ENCODE measurements around the gene CD3D.
"Not testable (repeated sequence)": the region's sequence is repeated elsewhere in the genome, so short reads cannot be mapped to it uniquely, and the experiment has no call there.

The CD3D gene

DNA sequence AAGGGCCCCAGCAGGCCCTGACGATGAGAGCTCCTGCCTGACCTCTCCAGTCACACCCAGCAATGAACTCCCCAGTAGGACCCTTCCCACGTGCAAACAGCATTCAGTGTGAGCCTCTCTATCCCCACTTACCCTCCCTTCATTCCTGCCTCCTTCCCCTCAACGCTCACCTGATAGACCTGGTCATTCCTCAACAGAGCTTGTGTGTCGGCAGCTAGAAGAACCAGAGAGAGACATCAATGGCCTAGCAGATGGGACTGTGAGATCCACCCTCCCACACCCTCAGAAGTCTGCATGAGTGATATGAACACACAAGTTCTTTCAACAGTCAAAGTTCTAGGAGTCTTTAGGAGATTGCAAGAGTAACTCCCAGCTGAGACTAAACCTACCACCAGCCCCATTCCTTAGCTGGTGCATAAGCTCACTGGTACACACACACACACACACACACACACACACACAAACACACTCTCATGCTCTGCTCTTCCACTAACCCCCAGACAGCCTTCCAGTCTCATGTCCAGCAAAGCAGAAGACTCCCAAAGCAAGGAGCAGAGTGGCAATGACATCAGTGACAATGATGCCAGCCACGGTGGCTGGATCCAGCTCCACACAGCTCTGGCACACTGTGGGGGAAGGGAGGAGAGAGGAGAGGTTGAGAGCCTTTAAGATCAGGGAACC, 3.1 kb downstream of the CD3D start:
- DNase-seq (ENCODE audit: low spot score), result no peak

DNA sequence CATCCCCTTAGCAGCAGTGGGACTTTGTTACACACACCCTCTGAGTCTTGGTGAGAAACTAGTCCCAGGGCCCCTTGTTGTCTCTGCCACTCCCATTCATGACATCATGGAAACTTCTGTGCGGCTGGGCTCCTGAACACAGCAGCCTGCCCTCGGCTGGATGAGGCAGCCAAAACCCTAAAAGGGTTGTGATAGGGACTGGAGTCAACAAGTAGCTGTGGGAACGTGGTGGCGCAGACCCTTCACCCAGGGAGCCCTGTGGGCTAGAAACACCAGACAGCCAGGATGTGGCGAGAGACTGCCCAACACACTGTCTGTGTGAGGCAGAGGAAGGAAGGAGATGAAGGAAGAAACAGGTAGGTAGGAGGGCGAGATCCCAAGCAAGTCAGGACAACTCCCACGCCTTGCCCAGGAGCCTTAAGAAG, 3.9 kb downstream of the CD3D start:
- no peak for DNase-seq (ENCODE audit: low spot score)

GRCh38 chr11:118334745-118335144, 7.8 kb downstream of the CD3D start:
- DNase-seq (ENCODE audit: low spot score), result no peak

- DNase-seq (ENCODE audit: low spot score), result no peak
Measured at GRCh38 chr11:118328745-118329144, 13.8 kb downstream of the CD3D start.

DNA sequence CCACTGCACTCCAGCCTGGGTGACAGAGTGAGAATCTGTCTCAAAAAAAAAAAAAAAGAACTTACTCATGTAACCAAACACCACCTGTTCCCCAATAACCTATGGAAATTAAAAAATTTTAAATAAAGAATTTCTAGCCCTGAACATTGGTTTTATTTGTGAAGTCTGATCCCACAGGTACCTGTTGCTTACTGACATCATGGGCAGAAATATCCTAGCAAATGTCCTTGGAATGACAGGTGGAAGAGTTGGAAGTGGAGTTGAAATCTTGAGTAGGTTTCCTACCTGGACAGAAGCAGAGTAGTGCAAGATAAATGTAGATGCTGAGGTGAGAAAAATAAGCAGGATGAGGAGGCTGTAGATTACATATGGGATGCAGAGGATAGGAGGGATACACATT, 17.2 kb downstream of the CD3D start:
- no peak for DNase-seq (ENCODE audit: low spot score)

GRCh38 chr11:118322721-118323120, 19.8 kb downstream of the CD3D start:
- DNase-seq (ENCODE audit: low spot score), result no peak

- no peak for DNase-seq (ENCODE audit: low spot score)
Measured at GRCh38 chr11:118321386-118322082, 21.0 kb downstream of the CD3D start.

DNA sequence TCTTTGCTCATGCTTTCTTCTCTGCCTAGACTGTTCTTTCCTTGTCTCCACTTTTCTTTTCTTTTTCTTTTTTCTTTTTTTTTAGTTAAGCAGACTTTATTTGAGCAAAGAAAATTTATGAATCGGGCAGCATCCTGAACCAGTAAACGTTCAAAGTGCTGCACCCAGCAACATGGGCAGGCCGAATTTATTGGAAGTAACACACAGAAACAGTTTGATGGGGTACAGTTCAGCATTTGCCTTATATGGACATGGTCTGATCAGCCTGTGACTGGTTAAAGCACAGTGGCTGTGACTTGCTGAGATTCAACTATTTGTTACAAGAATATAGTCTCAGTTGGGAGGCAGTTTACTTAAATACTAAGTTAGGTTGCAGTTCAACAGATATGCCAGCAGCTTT, 22.0 kb downstream of the CD3D start:
- DNase-seq (ENCODE audit: low spot score), result no peak

- DNase-seq (ENCODE audit: low spot score), result no peak
Measured at GRCh38 chr11:118319337-118319707, 23.2 kb downstream of the CD3D start.

GRCh38 chr11:118318581-118319336, 23.7 kb downstream of the CD3D start:
- DNase-seq (ENCODE audit: low spot score), result no peak

DNA sequence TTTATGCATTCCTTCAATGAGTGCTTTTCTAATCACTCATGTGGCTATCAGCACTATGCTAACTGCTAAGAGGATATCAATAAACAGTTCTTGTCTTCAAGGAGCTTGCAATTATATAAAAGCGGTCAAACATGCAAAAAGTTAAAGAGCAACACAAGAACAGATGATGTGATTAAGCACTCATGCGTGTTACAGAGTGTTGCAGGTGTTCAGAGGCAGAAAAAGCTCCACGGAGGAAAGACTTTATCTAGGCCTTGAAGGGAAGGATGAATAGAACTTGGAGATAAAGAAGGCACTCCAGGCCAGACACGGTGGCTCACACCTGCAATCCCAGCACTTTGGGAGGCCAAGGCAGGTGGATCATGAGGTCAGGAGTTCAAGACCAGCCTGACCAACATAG, 24.4 kb downstream of the CD3D start:
- DNase-seq (ENCODE audit: low spot score), result no peak

DNA sequence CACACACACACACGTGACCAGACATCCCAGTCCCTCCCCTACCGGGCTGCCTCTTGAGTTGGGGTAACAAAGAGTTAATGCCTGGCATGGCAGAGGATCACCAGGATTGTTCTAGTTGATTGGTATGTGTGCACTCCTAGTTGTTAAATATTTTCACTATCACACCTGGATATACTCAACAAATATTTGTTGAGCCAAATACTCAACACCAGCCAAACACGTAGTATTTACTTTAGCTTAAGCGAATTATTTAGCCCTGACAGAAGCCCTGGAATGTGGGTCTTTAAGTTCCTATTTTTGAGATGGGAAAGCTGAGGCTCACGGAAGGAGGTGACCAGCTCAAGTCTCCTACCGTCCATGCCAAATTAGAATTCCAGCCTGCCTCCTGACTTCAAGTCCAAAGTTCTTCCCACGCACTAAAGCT, 27.5 kb downstream of the CD3D start:
- no peak for DNase-seq (ENCODE audit: low spot score)

GRCh38 chr11:118313242-118313641, 29.3 kb downstream of the CD3D start:
- DNase-seq (ENCODE audit: low spot score), result no peak

GRCh38 chr11:118312328-118312727, 30.2 kb downstream of the CD3D start:
- no peak for DNase-seq (ENCODE audit: low spot score)

DNA sequence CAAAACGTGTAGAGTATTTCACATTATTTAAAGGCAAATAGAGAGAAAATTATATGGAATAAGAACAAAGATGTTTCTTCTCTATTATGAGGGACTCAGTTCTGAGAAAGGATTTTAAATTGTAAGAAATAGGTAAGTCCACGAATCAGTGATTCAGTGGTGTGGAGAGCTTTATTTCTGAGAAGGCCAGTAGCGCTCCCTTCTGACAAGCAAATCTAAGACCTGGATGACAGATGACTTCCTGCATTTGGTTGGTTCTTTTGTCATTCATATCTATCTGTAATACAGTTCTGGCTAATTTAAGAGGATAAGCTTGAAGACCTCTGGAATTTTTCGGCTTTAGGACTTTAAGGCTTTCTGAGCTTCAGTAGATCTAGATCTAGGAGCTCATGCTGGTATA, 31.0 kb downstream of the CD3D start:
- no peak for DNase-seq (ENCODE audit: low spot score)

DNA sequence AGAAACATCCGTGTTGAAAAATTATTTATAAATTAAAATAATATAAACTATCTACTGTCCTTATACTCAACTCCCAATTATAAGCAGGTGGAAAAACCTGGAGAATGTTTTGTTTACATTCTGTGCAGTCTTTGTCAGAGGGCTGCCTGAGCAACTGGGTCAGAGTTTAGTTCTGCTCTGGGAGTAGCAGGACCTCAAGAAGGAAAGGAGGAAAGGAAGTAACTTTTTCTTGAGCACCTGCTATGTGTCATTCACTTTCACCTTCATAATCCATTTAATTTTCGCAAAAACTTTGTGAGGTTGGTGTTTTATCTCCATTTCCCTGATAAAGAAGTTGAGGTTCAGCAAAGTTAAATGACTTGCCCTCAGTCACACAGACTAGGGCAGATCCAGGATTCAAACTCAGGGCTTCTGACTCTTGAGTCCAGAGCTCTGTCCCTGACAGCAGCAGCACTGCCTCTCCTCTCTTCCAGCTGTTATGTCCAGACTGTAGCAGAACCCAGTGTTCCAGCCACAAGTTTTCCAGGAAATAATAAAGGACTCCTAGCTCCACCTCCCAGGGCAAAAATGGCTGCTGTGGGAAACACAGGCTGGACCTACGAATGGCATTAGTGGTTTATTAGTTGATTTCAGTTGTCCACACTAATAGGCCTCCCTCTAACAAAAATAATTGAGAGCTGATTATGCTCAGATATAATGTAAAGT, 31.6 kb downstream of the CD3D start:
- no peak for DNase-seq (ENCODE audit: low spot score)

- DNase-seq (ENCODE audit: low spot score), result no peak
Measured at GRCh38 chr11:118310271-118310670, 32.2 kb downstream of the CD3D start.

- DNase-seq (ENCODE audit: low spot score), result not testable (repeated sequence)
Measured at GRCh38 chr11:118308995-118309528, 33.4 kb downstream of the CD3D start.

DNA sequence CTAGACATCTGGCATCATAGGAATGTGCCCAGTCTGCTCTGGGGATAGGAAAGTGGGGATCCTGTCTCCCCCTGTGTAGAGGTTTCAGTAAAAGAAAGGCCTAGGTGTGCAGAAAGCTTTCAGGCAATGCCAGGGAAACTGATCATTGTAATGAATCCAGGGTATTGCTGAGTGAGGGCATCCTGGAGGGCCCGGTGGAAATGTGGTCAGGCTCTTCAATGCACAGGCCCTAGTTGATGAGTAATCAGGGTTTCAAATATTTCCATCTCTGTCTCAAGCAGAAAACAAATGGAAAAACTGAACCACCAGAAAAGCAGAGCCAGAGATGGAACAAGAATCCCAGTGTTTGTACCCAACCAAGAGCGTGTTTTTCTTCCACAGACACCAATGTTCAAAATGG, 35.9 kb downstream of the CD3D start:
- DNase-seq (ENCODE audit: low spot score), result no peak

DNA sequence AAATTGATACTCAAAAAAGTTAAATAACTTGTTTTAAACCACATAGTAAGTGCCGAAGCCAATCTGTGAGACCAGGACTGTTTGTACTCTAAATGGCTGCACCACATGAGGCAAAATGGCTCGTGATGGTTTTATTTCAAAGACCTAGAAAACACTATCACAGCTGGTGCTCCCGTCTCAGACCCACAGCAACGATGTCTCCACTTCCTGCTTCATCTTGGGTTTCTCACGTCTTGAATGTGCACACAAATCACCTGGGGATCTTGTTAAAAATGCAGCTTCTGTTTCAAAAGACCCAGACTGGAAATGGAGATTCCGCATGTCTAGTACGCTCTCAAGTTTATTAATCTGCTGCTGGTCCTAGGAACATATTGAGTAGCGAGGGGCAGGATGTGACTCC, 36.8 kb downstream of the CD3D start:
- no peak for DNase-seq (ENCODE audit: low spot score)

DNA sequence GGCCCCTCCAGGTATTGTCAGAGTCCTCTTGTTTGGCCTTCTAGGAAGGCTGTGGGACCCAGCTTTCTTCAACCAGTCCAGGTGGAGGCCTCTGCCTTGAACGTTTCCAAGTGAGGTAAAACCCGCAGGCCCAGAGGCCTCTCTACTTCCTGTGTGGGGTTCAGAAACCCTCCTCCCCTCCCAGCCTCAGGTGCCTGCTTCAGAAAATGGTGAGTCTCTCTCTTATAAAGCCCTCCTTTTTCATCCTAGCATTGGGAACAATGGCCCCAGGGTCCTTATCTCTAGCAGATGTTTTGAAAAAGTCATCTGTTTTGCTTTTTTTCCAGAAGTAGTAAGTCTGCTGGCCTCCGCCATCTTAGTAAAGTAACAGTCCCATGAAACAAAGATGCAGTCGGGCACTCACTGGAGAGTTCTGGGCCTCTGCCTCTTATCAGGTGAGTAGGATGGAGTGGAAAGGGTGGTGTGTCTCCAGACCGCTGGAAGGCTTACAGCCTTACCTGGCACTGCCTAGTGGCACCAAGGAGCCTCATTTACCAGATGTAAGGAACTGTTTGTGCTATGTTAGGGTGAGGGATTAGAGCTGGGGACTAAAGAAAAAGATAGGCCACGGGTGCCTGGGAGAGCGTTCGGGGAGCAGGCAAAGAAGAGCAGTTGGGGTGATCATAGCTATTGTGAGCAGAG, 37.8 kb downstream of the CD3D start, which contains the start of gene CD3E:
Gene CD3E, plus strand, starts transcription at position 163 of the 681 bp plus-strand sequence. Its CDS starts 223 bp downstream, at position 386.
- no peak for DNase-seq (ENCODE audit: low spot score)

GRCh38 chr11:118304227-118304567, 38.3 kb downstream of the CD3D start:
- no peak for DNase-seq (ENCODE audit: low spot score)

All from AG08396 (cell line).